ENCODE data around the gene SNRK. TPM values are rescaled to one million over a fixed set of nuclear protein-coding genes. Genes with fewer than 3 reads are reported as not detected.

Gene SNRK
- total and polyA plus RNA-seq, 2 experiments from 2014 or later, result 5.5 to 18.8 TPM

- peaks cover 14% of the 10 kb centered on the region for H3K4me1 Mint-ChIP-seq
- Histone ChIP-seq H4K20me1 (replicated peaks; ENCODE audit: insufficient read depth) (no peaks in the 10 kb centered on the region), H3K27me3 (ENCODE audit: insufficient read depth) (no peaks in the 10 kb centered on the region), H3K4me2 (no peak overlapping the region), H2AFZ (no peak overlapping the region; the same call in 1 of the 2 replicates), H3K36me3 (ENCODE audit: insufficient read depth) (no peaks in the 10 kb centered on the region), H3F3A (replicated peaks; ENCODE audit: low read depth) (no peaks in the 10 kb centered on the region), H3K79me2 (replicated peaks; ENCODE audit: insufficient read depth) (no peaks in the 10 kb centered on the region), H3K27ac (ENCODE audit: low read depth) (no peak overlapping the region), H3K4me1 (ENCODE audit: insufficient read depth) (no peaks in the 10 kb centered on the region; the same call in 1 of the 2 replicates), H3K4me3 (no peak overlapping the region), H3K9me2 (ENCODE audit: insufficient read depth) (peaks cover 19% of the 10 kb centered on the region)
- H3K4me3 Mint-ChIP-seq, result no peak overlapping the region
- no peaks in the 10 kb centered on the region for H3K36me3 Mint-ChIP-seq (ENCODE audit: low read depth)
- H3K27me3 Mint-ChIP-seq (ENCODE audit: insufficient read depth, low read depth, poor library complexity), result peaks cover 7% of the 10 kb centered on the region
- H3K27ac Mint-ChIP-seq, result no peak overlapping the region
- ATAC-seq, result no peak
- TF ChIP-seq ETS1 (IDR thresholded peaks at IDR 0.05), result no peak
- no peak for TF ChIP-seq REST (IDR thresholded peaks at IDR 0.05; ENCODE audit: unreplicated experiment)
- no peaks in the 10 kb centered on the region; the same call in 2 of the 3 replicates for H3K9me3 Mint-ChIP-seq
- no peak for DNase-seq (ENCODE audit: low spot score)
These were observed 33.0 kb upstream of the SNRK start for GRCh38 chr3:43253294-43253693.

DNA sequence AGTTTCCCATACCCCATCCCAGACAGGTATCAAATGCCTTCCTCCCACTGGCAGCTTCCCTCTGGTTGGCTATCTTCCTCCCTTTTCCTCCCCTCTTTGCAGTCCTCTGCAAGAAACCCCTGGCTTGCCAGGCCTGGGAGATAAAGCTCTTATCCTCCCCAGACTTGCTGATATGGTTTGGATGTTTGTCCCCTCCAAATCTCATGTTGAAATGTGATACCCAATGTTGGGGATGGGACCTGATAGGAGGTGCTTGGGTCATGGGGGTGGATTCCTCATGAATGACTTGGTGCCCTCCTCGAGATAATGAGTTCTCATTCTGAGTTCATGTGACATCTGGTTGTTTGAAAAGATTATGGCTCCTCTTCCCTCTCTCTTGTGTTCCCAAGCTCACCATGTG is 32.2 kb upstream of the SNRK start:
- H3K27ac Mint-ChIP-seq, result no peak overlapping the region
- TF ChIP-seq ZNF114 (CRISPR knock-in tag; IDR thresholded peaks at IDR 0.05), result no peak
- no peak for TF ChIP-seq ETS1 (IDR thresholded peaks at IDR 0.05)
- no peak for TF ChIP-seq EZH2phosphoT487 (IDR thresholded peaks at IDR 0.05; ENCODE audit: unreplicated experiment)
- no peak for TF ChIP-seq POLR2AphosphoS5 (IDR thresholded peaks at IDR 0.05; ENCODE audit: low read depth)
- TF ChIP-seq STAT1 (IDR thresholded peaks at IDR 0.05; ENCODE audit: unreplicated experiment), result no peak
- TF ChIP-seq, protein P1, sequence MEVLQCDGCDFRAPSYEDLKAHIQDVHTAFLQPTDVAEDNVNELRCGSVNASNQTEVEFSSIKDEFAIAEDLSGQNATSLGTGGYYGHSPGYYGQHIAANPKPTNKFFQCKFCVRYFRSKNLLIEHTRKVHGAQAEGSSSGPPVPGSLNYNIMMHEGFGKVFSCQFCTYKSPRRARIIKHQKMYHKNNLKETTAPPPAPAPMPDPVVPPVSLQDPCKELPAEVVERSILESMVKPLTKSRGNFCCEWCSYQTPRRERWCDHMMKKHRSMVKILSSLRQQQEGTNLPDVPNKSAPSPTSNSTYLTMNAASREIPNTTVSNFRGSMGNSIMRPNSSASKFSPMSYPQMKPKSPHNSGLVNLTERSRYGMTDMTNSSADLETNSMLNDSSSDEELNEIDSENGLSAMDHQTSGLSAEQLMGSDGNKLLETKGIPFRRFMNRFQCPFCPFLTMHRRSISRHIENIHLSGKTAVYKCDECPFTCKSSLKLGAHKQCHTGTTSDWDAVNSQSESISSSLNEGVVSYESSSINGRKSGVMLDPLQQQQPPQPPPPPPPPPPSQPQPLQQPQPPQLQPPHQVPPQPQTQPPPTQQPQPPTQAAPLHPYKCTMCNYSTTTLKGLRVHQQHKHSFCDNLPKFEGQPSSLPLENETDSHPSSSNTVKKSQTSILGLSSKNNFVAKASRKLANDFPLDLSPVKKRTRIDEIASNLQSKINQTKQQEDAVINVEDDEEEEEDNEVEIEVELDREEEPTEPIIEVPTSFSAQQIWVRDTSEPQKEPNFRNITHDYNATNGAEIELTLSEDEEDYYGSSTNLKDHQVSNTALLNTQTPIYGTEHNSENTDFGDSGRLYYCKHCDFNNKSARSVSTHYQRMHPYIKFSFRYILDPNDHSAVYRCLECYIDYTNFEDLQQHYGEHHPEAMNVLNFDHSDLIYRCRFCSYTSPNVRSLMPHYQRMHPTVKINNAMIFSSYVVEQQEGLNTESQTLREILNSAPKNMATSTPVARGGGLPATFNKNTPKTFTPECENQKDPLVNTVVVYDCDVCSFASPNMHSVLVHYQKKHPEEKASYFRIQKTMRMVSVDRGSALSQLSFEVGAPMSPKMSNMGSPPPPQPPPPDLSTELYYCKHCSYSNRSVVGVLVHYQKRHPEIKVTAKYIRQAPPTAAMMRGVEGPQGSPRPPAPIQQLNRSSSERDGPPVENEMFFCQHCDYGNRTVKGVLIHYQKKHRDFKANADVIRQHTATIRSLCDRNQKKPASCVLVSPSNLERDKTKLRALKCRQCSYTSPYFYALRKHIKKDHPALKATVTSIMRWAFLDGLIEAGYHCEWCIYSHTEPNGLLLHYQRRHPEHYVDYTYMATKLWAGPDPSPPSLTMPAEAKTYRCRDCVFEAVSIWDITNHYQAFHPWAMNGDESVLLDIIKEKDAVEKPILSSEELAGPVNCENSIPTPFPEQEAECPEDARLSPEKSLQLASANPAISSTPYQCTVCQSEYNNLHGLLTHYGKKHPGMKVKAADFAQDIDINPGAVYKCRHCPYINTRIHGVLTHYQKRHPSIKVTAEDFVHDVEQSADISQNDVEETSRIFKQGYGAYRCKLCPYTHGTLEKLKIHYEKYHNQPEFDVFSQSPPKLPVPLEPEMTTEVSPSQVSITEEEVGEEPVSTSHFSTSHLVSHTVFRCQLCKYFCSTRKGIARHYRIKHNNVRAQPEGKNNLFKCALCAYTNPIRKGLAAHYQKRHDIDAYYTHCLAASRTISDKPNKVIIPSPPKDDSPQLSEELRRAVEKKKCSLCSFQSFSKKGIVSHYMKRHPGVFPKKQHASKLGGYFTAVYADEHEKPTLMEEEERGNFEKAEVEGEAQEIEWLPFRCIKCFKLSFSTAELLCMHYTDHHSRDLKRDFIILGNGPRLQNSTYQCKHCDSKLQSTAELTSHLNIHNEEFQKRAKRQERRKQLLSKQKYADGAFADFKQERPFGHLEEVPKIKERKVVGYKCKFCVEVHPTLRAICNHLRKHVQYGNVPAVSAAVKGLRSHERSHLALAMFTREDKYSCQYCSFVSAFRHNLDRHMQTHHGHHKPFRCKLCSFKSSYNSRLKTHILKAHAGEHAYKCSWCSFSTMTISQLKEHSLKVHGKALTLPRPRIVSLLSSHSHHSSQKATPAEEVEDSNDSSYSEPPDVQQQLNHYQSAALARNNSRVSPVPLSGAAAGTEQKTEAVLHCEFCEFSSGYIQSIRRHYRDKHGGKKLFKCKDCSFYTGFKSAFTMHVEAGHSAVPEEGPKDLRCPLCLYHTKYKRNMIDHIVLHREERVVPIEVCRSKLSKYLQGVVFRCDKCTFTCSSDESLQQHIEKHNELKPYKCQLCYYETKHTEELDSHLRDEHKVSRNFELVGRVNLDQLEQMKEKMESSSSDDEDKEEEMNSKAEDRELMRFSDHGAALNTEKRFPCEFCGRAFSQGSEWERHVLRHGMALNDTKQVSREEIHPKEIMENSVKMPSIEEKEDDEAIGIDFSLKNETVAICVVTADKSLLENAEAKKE (CRISPR knock-in tag; IDR thresholded peaks at IDR 0.05), result no peak
- no peak for TF ChIP-seq JUNB (IDR thresholded peaks at IDR 0.05; ENCODE audit: unreplicated experiment)

More for the DNA sequence above, 32.2 kb upstream of the SNRK start:
- H3K4me2 ChIP-seq, result no peak overlapping the region
- no peak overlapping the region for H3K27ac ChIP-seq (ENCODE audit: low read depth)
- no peaks in the 10 kb centered on the region for H3K79me2 ChIP-seq (replicated peaks; ENCODE audit: insufficient read depth)
- no peak for ATAC-seq
- no peak overlapping the region for H3K4me3 Mint-ChIP-seq
- peaks cover 12% of the 10 kb centered on the region for H3K4me1 Mint-ChIP-seq
- no peaks in the 10 kb centered on the region for H3K36me3 Mint-ChIP-seq (ENCODE audit: low read depth)
- H3K9me2 ChIP-seq (ENCODE audit: insufficient read depth), result peaks cover 13% of the 10 kb centered on the region; the same call in 1 of the 2 replicates
- H4K20me1 ChIP-seq (replicated peaks; ENCODE audit: insufficient read depth), result no peaks in the 10 kb centered on the region
- H3K27me3 Mint-ChIP-seq (ENCODE audit: insufficient read depth, low read depth, poor library complexity), result peaks cover 7% of the 10 kb centered on the region
- H3K36me3 ChIP-seq (ENCODE audit: insufficient read depth), result no peaks in the 10 kb centered on the region
- no peaks in the 10 kb centered on the region for H3F3A ChIP-seq (replicated peaks; ENCODE audit: low read depth)
- H3K4me1 ChIP-seq (ENCODE audit: insufficient read depth), result no peaks in the 10 kb centered on the region; the same call in 1 of the 2 replicates
- no peak for DNase-seq (ENCODE audit: low spot score)
- no peak overlapping the region for H2AFZ ChIP-seq
- no peaks in the 10 kb centered on the region for H3K27me3 ChIP-seq (ENCODE audit: insufficient read depth)
- no peak overlapping the region for H3K4me3 ChIP-seq
- H3K9me3 Mint-ChIP-seq, result no peaks in the 10 kb centered on the region; the same call in 2 of the 3 replicates

Measured in GM23338 (cell line).